Ovary (tissue), 3 donors: Measurements from ENCODE around the gene OR2A7.
"Not testable (repeated sequence)": the region's sequence is repeated elsewhere in the genome, so short reads cannot be mapped to it uniquely, and the experiment has no call there.

Experiments used
- CTCF ChIP-seq, 3 donors: fragments of 450-650 bp in 2 of 3; fragments of 200-600 bp in 1 of 3; IDR thresholded peaks; one replicate each; pipeline versions ENCODE4 v1.5.1 to v1.8.0; 2016 to 2022; ENCODE audit warnings: antibody characterized with exemption in 3 of 3, mild to moderate bottlenecking in 1 of 3
- EP300 ChIP-seq: sonication (generic); formaldehyde crosslinking; IDR thresholded peaks from one replicate; pipeline ENCODE4 v1.6.1; 2017; ENCODE audit warnings: antibody characterized with exemption
- POLR2A ChIP-seq: fragments of 450-650 bp; IDR thresholded peaks from one replicate; pipeline ENCODE4 v1.6.1; 2017; ENCODE audit warnings: antibody characterized with exemption, mild to moderate bottlenecking, moderate library complexity
- donor health status: DM: no; HTN: no; CAD: no.

- not testable (repeated sequence) for TF ChIP-seq CTCF (IDR thresholded peaks at IDR 0.05); EP300; POLR2A
Observed at GRCh38 chr7:144311218-144311617, 46.6 kb upstream of the OR2A7 start.
